HepG2 (cell line): Measurements from ENCODE around the gene RAB6A. TPM values are rescaled to one million over a fixed set of nuclear protein-coding genes. Genes with fewer than 3 reads are reported as not detected.

Experiments
- ATF1 ChIP-seq: IDR thresholded peaks from 2 replicates; pipeline ENCODE4 v1.6.1; 2016; ENCODE audit warnings: mild to moderate bottlenecking, control low read depth
- MTA1 ChIP-seq: sonication (generic); formaldehyde crosslinking; IDR thresholded peaks from 2 replicates; pipeline ENCODE4 v1.4.0; 2020; ENCODE audit warnings: missing genetic modification reagents, mild to moderate bottlenecking, borderline replicate concordance
- RFXAP ChIP-seq: sonication (generic); formaldehyde crosslinking; IDR thresholded peaks from 2 replicates; pipeline ENCODE4 v1.4.0; 2020; ENCODE audit warnings: missing genetic modification reagents, borderline replicate concordance
- RNF2 ChIP-seq: fragments of 450-650 bp; conservative IDR thresholded peaks from 2 replicates; pipeline ENCODE4 v1.6.1; 2016; ENCODE audit warnings: low read depth
- SAFB2 ChIP-seq: sonication (generic); formaldehyde crosslinking; IDR thresholded peaks from 2 replicates; pipeline ENCODE4 v1.5.1; 2020; ENCODE audit warnings: missing genetic modification reagents, low read depth, mild to moderate bottlenecking, borderline replicate concordance
- SMAD3 ChIP-seq: sonication (generic); formaldehyde crosslinking; IDR thresholded peaks from 2 replicates; pipeline ENCODE4 v1.4.0; 2020; ENCODE audit warnings: missing genetic modification reagents
- ZNF18 ChIP-seq: sonication (generic); formaldehyde crosslinking; IDR thresholded peaks from 2 replicates; pipeline ENCODE4 v1.8.0; 2022; ENCODE audit warnings: mild to moderate bottlenecking, missing genetic modification reagents; ENCODE audit not compliant: insufficient replicate concordance
- ZNF180 ChIP-seq: sonication (generic); formaldehyde crosslinking; IDR thresholded peaks from 2 replicates; pipeline ENCODE4 v1.4.0; 2020; ENCODE audit warnings: low read depth, missing genetic modification reagents, borderline replicate concordance
- ZNF296 ChIP-seq: sonication (generic); formaldehyde crosslinking; conservative IDR thresholded peaks from 2 replicates; pipeline ENCODE4 v1.5.0; 2020; ENCODE audit warnings: mild to moderate bottlenecking, missing genetic modification reagents
- ZNF512 ChIP-seq: sonication (generic); formaldehyde crosslinking; IDR thresholded peaks from 2 replicates; pipeline ENCODE4 v1.4.0; 2020; ENCODE audit warnings: mild to moderate bottlenecking, missing genetic modification reagents
- polyA plus RNA-seq, 8 experiments: library from polyadenylated mRNA; depleted of rRNA in 3 of 8; stranded (reverse) in 7 of 8; unstranded in 1 of 8; fragments of >200 nt; fragmentation: Illumina TruSeq in 4 of 8; extraction: Trizol in 4 of 8; gene quantifications; 2 replicates each; pipeline versions ENCODE4 v1.2.1 to v1.2.3, GENCODE V29; 2011 to 2016; ENCODE audit warnings: low read depth in 4 of 8, missing spikeins in 1 of 8, mixed read lengths in 1 of 8; ENCODE audit not compliant: insufficient read depth in 1 of 8
- total RNA-seq, 5 experiments: library from RNA; depleted of rRNA; stranded (reverse); fragments of >200 nt; fragmentation: Illumina TruSeq; extraction: Trizol; gene quantifications; 2 replicates each; pipeline ENCODE4 v1.2.3, GENCODE V29; 2016; ENCODE audit warnings: low read depth in 1 of 5
- TF ChIP-seq, protein P1 (sequence below): sonication (generic); formaldehyde crosslinking; conservative IDR thresholded peaks from 2 replicates; pipeline ENCODE4 v1.4.0; 2020; ENCODE audit warnings: missing genetic modification reagents
- TF ChIP-seq, protein P2 (sequence below): sonication (generic); formaldehyde crosslinking; IDR thresholded peaks from 2 replicates; pipeline ENCODE4 v1.4.0; 2020; ENCODE audit warnings: mild to moderate bottlenecking, missing genetic modification reagents
- TF ChIP-seq, protein P3 (sequence below): sonication (generic); formaldehyde crosslinking; IDR thresholded peaks from 2 replicates; pipeline ENCODE4 v1.4.0; 2020; ENCODE audit warnings: missing genetic modification reagents
- TF ChIP-seq, protein P4 (sequence below): sonication (generic); formaldehyde crosslinking; IDR thresholded peaks from 2 replicates; pipeline ENCODE4 v1.5.0; 2020; ENCODE audit warnings: missing genetic modification reagents

The RAB6A gene
- total and polyA plus RNA-seq, 2 of the 13 experiments (the other 11 are each of a cell fraction or from before 2014, with no cell fraction given): 74.3 to 121 TPM

DNA sequence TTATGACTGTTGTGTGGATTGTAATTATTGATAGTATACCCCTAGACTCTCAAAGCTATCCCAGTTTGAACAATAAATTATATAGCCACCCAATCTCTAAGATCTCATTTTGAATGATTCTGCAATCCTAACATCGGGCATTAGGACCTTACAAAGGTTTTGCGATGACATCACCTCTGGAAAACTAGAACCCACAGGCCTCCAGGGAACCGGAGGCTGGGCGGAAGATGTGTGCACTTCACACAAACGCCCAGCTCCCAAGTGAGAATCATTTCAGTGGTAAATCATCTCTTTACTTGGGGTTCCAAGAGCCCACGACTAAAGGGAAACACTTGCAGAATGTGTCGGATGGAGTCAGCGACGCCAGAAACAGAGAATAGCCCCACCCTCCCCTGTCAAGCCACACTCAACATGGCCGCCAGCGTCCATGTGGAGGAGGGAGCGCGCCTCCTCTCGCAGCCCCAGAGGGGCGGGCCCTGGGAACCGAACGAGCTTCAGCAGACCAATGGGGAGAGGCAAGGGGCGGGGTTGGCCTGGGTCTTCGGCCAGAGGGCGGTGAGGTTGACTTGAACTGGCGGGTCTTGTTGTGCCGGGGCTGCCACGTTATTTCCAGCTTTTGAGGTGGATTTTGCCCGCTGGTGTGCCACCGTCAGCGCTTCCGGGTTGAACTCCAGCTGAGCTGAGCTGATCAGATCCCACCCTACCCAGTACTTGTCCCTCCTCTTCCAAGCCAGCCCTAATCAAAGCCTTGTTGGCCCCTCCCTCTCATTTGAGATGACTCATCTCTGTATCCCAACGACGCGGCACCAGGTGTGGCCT lies 18.4 kb upstream of the RAB6A start (continued):
- TF ChIP-seq, protein P1, sequence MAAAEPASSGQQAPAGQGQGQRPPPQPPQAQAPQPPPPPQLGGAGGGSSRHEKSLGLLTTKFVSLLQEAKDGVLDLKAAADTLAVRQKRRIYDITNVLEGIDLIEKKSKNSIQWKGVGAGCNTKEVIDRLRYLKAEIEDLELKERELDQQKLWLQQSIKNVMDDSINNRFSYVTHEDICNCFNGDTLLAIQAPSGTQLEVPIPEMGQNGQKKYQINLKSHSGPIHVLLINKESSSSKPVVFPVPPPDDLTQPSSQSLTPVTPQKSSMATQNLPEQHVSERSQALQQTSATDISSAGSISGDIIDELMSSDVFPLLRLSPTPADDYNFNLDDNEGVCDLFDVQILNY (CRISPR knock-in tag): no peak
- TF ChIP-seq, protein P2, sequence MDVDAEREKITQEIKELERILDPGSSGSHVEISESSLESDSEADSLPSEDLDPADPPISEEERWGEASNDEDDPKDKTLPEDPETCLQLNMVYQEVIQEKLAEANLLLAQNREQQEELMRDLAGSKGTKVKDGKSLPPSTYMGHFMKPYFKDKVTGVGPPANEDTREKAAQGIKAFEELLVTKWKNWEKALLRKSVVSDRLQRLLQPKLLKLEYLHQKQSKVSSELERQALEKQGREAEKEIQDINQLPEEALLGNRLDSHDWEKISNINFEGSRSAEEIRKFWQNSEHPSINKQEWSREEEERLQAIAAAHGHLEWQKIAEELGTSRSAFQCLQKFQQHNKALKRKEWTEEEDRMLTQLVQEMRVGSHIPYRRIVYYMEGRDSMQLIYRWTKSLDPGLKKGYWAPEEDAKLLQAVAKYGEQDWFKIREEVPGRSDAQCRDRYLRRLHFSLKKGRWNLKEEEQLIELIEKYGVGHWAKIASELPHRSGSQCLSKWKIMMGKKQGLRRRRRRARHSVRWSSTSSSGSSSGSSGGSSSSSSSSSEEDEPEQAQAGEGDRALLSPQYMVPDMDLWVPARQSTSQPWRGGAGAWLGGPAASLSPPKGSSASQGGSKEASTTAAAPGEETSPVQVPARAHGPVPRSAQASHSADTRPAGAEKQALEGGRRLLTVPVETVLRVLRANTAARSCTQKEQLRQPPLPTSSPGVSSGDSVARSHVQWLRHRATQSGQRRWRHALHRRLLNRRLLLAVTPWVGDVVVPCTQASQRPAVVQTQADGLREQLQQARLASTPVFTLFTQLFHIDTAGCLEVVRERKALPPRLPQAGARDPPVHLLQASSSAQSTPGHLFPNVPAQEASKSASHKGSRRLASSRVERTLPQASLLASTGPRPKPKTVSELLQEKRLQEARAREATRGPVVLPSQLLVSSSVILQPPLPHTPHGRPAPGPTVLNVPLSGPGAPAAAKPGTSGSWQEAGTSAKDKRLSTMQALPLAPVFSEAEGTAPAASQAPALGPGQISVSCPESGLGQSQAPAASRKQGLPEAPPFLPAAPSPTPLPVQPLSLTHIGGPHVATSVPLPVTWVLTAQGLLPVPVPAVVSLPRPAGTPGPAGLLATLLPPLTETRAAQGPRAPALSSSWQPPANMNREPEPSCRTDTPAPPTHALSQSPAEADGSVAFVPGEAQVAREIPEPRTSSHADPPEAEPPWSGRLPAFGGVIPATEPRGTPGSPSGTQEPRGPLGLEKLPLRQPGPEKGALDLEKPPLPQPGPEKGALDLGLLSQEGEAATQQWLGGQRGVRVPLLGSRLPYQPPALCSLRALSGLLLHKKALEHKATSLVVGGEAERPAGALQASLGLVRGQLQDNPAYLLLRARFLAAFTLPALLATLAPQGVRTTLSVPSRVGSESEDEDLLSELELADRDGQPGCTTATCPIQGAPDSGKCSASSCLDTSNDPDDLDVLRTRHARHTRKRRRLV: no peak
- TF ChIP-seq ZNF512 (CRISPR knock-in tag) (no peak), ATF1 (CRISPR knock-in tag) (peak; percentile 83), SAFB2 (CRISPR knock-in tag) (no peak; the same call in 1 of the 2 replicates), ZNF296 (no peak), MTA1 (CRISPR knock-in tag) (peak; percentile 52; the same call in 1 of the 2 replicates), SMAD3 (CRISPR knock-in tag) (peak; percentile 53), RNF2 (no peak), ZNF180 (CRISPR knock-in tag) (no peak), ZNF18 (no peak), RFXAP (CRISPR knock-in tag) (no peak)
- TF ChIP-seq, protein P3, sequence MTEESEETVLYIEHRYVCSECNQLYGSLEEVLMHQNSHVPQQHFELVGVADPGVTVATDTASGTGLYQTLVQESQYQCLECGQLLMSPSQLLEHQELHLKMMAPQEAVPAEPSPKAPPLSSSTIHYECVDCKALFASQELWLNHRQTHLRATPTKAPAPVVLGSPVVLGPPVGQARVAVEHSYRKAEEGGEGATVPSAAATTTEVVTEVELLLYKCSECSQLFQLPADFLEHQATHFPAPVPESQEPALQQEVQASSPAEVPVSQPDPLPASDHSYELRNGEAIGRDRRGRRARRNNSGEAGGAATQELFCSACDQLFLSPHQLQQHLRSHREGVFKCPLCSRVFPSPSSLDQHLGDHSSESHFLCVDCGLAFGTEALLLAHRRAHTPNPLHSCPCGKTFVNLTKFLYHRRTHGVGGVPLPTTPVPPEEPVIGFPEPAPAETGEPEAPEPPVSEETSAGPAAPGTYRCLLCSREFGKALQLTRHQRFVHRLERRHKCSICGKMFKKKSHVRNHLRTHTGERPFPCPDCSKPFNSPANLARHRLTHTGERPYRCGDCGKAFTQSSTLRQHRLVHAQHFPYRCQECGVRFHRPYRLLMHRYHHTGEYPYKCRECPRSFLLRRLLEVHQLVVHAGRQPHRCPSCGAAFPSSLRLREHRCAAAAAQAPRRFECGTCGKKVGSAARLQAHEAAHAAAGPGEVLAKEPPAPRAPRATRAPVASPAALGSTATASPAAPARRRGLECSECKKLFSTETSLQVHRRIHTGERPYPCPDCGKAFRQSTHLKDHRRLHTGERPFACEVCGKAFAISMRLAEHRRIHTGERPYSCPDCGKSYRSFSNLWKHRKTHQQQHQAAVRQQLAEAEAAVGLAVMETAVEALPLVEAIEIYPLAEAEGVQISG (CRISPR knock-in tag): peak; percentile 73
- TF ChIP-seq, protein P4, sequence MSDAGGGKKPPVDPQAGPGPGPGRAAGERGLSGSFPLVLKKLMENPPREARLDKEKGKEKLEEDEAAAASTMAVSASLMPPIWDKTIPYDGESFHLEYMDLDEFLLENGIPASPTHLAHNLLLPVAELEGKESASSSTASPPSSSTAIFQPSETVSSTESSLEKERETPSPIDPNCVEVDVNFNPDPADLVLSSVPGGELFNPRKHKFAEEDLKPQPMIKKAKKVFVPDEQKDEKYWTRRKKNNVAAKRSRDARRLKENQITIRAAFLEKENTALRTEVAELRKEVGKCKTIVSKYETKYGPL (CRISPR knock-in tag): no peak; the same call in 1 of the 2 replicates
